HG02610 (cell line): Measurements from ENCODE around the gene FGD5.

Experiments used
- ATAC-seq: cut with Tn5 transposase; IDR thresholded peaks from one replicate; pipeline ENCODE4 v1.9.1; 2021; ENCODE audit warnings: mild to moderate bottlenecking, moderate library complexity; ENCODE audit not compliant: unreplicated experiment

FGD5 gene

GRCh38 chr3:14874784-14875183 lies 56.0 kb downstream of the FGD5 start:
- ATAC-seq: no peak

GRCh38 chr3:14875411-14876175 lies 56.8 kb downstream of the FGD5 start:
- no peak for ATAC-seq

GRCh38 chr3:14876921-14877333 lies 58.2 kb downstream of the FGD5 start:
- no peak for ATAC-seq

- ATAC-seq: no peak
Observed at GRCh38 chr3:14877469-14877868, 58.7 kb downstream of the FGD5 start.

GRCh38 chr3:14879211-14879874 lies 60.6 kb downstream of the FGD5 start:
- no peak for ATAC-seq

GRCh38 chr3:14880447-14881106 lies 61.8 kb downstream of the FGD5 start:
- no peak for ATAC-seq

GRCh38 chr3:14883226-14883625 lies 64.5 kb downstream of the FGD5 start:
- ATAC-seq: no peak

- ATAC-seq: no peak
Observed at GRCh38 chr3:14884665-14885064, 65.9 kb downstream of the FGD5 start.

- no peak for ATAC-seq
Observed at GRCh38 chr3:14885307-14885706, 66.5 kb downstream of the FGD5 start.

- ATAC-seq: no peak
Observed at GRCh38 chr3:14886101-14886500, 67.3 kb downstream of the FGD5 start.

GRCh38 chr3:14889205-14889604 lies 70.4 kb downstream of the FGD5 start:
- ATAC-seq: no peak

GRCh38 chr3:14889943-14890342 lies 71.2 kb downstream of the FGD5 start:
- ATAC-seq: no peak

GRCh38 chr3:14890476-14890875 lies 71.7 kb downstream of the FGD5 start:
- ATAC-seq: no peak

GRCh38 chr3:14891135-14892132 lies 72.7 kb downstream of the FGD5 start:
- no peak for ATAC-seq

GRCh38 chr3:14892226-14892625 lies 73.5 kb downstream of the FGD5 start:
- no peak for ATAC-seq

GRCh38 chr3:14894085-14894484 lies 75.3 kb downstream of the FGD5 start:
- ATAC-seq: no peak

GRCh38 chr3:14897266-14897665 lies 78.5 kb downstream of the FGD5 start:
- ATAC-seq: no peak

- no peak for ATAC-seq
Observed at GRCh38 chr3:14898929-14899328, 80.2 kb downstream of the FGD5 start.

GRCh38 chr3:14899993-14900618 lies 81.3 kb downstream of the FGD5 start:
- ATAC-seq: no peak
